Esophagus muscularis mucosa (tissue), 4 donors: ENCODE measurements around the gene IGFBP4. TPM values are rescaled to one million over a fixed set of nuclear protein-coding genes. Genes with fewer than 3 reads are reported as not detected.
A peak's percentile ranks its signal among the peaks of the same experiment; 100 is the strongest.

Source experiments
- DNase-seq: peaks from one replicate; pipeline ENCODE4 v3.0.0-alpha.2; 2017; ENCODE audit errors: extremely low spot score
- H3K27ac ChIP-seq, 4 donors: fragments of 200-600 bp; sonication (generic); replicated peaks in 1 of 4; 1 replicate in 3 of 4; 2 replicates in 1 of 4; pipeline ENCODE4 v1.5.1; 2016 to 2019; ENCODE audit warnings: mild to moderate bottlenecking in 1 of 4
- H3K27me3 ChIP-seq, 4 donors: fragments of 200-600 bp; sonication (generic); one replicate each; pipeline versions ENCODE4 v1.5.1 to v1.6.0; 2016 to 2019
- H3K36me3 ChIP-seq, 4 donors: fragments of 200-600 bp; sonication (generic); one replicate each; pipeline ENCODE4 v1.5.1; 2016 to 2019
- H3K4me1 ChIP-seq, 4 donors: fragments of 200-600 bp; sonication (generic); one replicate each; pipeline ENCODE4 v1.5.1; 2016 to 2019
- H3K4me3 ChIP-seq, 4 donors: fragments of 200-600 bp; sonication (generic); 1 replicate in 2 of 4; 2 replicates in 2 of 4; pipeline ENCODE4 v1.5.1; 2016 to 2019; ENCODE audit warnings: mild to moderate bottlenecking in 4 of 4, moderate library complexity in 1 of 4
- H3K9me3 ChIP-seq, 4 donors: fragments of 200-600 bp; sonication (generic); 1 replicate in 3 of 4; 2 replicates in 1 of 4; pipeline ENCODE4 v1.5.1; 2016 to 2019
- CTCF ChIP-seq, 3 experiments: fragments of 200-600 bp in 2 of 3; fragments of 450-650 bp in 1 of 3; sonication (generic) in 2 of 3; IDR thresholded peaks; one replicate each; pipeline ENCODE4 v1.5.1; 2017 to 2019; ENCODE audit warnings: antibody characterized with exemption in 3 of 3, mild to moderate bottlenecking in 2 of 3, moderate library complexity in 1 of 3
- EP300 ChIP-seq: sonication (generic); formaldehyde crosslinking; IDR thresholded peaks from one replicate; pipeline ENCODE4 v1.6.1; 2017; ENCODE audit warnings: antibody characterized with exemption
- POLR2A ChIP-seq: fragments of 450-650 bp; IDR thresholded peaks from one replicate; pipeline ENCODE4 v1.6.1; 2017; ENCODE audit warnings: antibody characterized with exemption, moderate library complexity, mild to moderate bottlenecking, low read depth
- POLR2AphosphoS5 ChIP-seq, 2 donors: sonication (generic); formaldehyde crosslinking; IDR thresholded peaks; one replicate each; pipeline ENCODE4 v1.6.1; 2017; ENCODE audit warnings: antibody characterized with exemption in 2 of 2
- WGBS: methylation state at CpG from one replicate; pipeline ENCODE4 v1.1.5; 2018; 5-methylcytosine and 5-hydroxymethylcytosine counted together
- intact Hi-C: fragments of 100-400 bp; cut with DNase I; formaldehyde crosslinking; loops from one replicate; pipeline ENCODE4 v1.15.1; 2023
- total RNA-seq, 4 donors: library from RNA; depleted of rRNA; stranded (reverse); fragments of >200 nt; gene quantifications; one replicate each; pipeline versions ENCODE4 v1.1.0 to v1.2.1, GENCODE V29; 2016

The IGFBP4 gene
- total RNA-seq, 4 donors from 2014 or later: 258 to 444 (median 268) TPM

DNA sequence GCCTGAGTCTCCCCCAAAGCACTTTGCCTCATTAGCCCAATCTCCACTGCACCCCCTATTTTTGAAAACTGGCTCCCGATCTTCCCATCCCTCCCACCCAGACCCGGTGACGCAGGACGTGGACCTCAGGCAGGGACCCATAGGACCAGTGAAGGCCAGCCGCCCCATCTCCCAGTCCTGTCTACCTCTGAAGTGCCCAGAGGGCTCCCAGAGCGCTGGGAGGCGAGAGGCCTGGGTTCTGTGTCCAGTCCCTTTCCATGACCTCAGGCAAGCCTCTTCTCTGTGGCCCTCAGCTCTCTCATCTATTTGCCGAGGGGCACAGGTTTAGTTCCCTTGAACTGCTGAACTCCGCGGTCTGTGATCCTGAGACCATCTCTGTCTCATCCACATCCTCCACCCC, 57.5 kb downstream of the IGFBP4 start:
- no peak for DNase-seq
- H3K36me3 ChIP-seq: no peaks in the 10 kb centered on the region
- WGBS: 94% methylated on average over 10 of the region's 10 CpGs
- intact Hi-C loops: no loop called here
- no peaks in the 10 kb centered on the region for H3K27me3 ChIP-seq
- H3K4me1 ChIP-seq: peaks cover 15 to 38% (median 37%) of the 10 kb centered on the region in 4 donors
- no peak overlapping the region for H3K4me3 ChIP-seq
- peaks cover 0 to 5% (median 0%) of the 10 kb centered on the region in 4 donors for H3K9me3 ChIP-seq
- TF ChIP-seq POLR2A: no peak
- H3K27ac ChIP-seq: peak overlapping the region in 1 of 4 donors; percentile 82

GRCh38 chr17:40501499-40501911, 58.3 kb downstream of the IGFBP4 start, which contains the start of gene TNS4:
TSS of gene TNS4 (minus strand) at chr17:40501623. CDS start at chr17:40496425, 5,198 bp downstream.
- Histone ChIP-seq H3K27me3 (no peaks in the 10 kb centered on the region), H3K9me3 (peaks cover 0 to 5% (median 0%) of the 10 kb centered on the region in 4 donors), H3K36me3 (no peaks in the 10 kb centered on the region), H3K4me3 (no peak within 1 kb of the TSS), H3K4me1 (peaks cover 15 to 38% (median 37%) of the 10 kb centered on the region in 4 donors), H3K27ac (peak within 1 kb of the TSS in 1 of 4 donors; percentile 82)
- intact Hi-C loops: no loop called here
- TF ChIP-seq POLR2A (no peak), POLR2AphosphoS5 (IDR thresholded peaks at IDR 0.05) (no peak), EP300 (no peak), CTCF (IDR thresholded peaks at IDR 0.05) (no peak)
- WGBS: 92% methylated on average over 6 of the region's 7 CpGs
- no peak for DNase-seq

- Histone ChIP-seq H3K36me3 (no peaks in the 10 kb centered on the region), H3K9me3 (peaks cover 0 to 5% (median 0%) of the 10 kb centered on the region in 4 donors), H3K4me1 (peaks cover 15 to 34% (median 33%) of the 10 kb centered on the region in 4 donors), H3K4me3 (no peak overlapping the region), H3K27ac (no peak overlapping the region), H3K27me3 (no peaks in the 10 kb centered on the region)
- WGBS: no CpG with 5 or more reads among the region's 5 CpGs
- no peak for DNase-seq
- TF ChIP-seq CTCF (IDR thresholded peaks at IDR 0.05): no peak
- no peak for TF ChIP-seq EP300
- no peak for TF ChIP-seq POLR2AphosphoS5 (IDR thresholded peaks at IDR 0.05)
- TF ChIP-seq POLR2A: no peak
- intact Hi-C loops: no loop called here
Measured at GRCh38 chr17:40502716-40503115, 59.5 kb downstream of the IGFBP4 start.

- peaks cover 15 to 29% (median 29%) of the 10 kb centered on the region in 4 donors for H3K4me1 ChIP-seq
- DNase-seq: no peak
- intact Hi-C loops: no loop called here
- H3K9me3 ChIP-seq: peaks cover 0 to 5% (median 0%) of the 10 kb centered on the region in 4 donors
- H3K27ac ChIP-seq: no peak overlapping the region
- H3K4me3 ChIP-seq: no peak overlapping the region
- no peaks in the 10 kb centered on the region for H3K27me3 ChIP-seq
- 100% methylated on average over 2 of the region's 2 CpGs for WGBS
- H3K36me3 ChIP-seq: no peaks in the 10 kb centered on the region
- TF ChIP-seq EP300 (no peak), POLR2AphosphoS5 (IDR thresholded peaks at IDR 0.05) (no peak)
Measured at GRCh38 chr17:40503154-40503553, 59.9 kb downstream of the IGFBP4 start.

DNA sequence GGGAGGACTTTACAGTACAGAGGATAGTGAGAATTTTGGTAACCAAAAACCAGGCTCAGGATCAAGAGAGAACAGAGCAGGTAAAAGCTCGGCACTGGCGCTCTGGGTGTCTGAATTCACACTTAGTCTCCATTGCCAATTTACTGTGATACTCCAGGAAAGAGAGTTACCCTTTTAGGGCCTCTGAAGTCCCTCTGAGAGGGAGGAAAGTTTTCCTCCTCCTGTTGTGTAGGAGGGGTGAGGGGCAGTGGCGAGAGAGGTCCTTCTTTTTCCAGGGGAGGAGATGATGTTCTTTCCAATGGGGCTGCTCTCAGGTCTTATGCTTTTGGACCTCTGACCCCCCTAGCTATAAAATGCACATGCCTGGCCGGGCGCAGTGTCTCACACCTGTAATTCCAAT, 63.5 kb downstream of the IGFBP4 start:
- no peak overlapping the region for H3K4me3 ChIP-seq
- intact Hi-C loops: no loop called here
- no peak for TF ChIP-seq CTCF (IDR thresholded peaks at IDR 0.05)
- no peak for TF ChIP-seq POLR2AphosphoS5 (IDR thresholded peaks at IDR 0.05)
- TF ChIP-seq EP300: no peak
- no peak for TF ChIP-seq POLR2A
- no peaks in the 10 kb centered on the region for H3K36me3 ChIP-seq
- WGBS: 92% methylated on average over 5 of the region's 5 CpGs
- peaks cover 0 to 7% (median 5%) of the 10 kb centered on the region in 4 donors for H3K4me1 ChIP-seq
- DNase-seq: no peak
- H3K27me3 ChIP-seq: no peaks in the 10 kb centered on the region
- H3K9me3 ChIP-seq: peaks cover 0 to 5% (median 0%) of the 10 kb centered on the region in 4 donors
- no peak overlapping the region for H3K27ac ChIP-seq

Other genes with a start within 250 kb of the IGFBP4 start
- gene WIPF2, start 224.1 kb upstream of the IGFBP4 start, total RNA-seq: 10 to 100 TPM in 2 of 4 donors, 1 to 10 TPM in 2; 7.8 to 21.5 (median 12.1) TPM
- under 1 TPM; 0.32 to 0.83 (median 0.44) TPM for gene CDC6, start 155.6 kb upstream of the IGFBP4 start, total RNA-seq
- 10 to 100 TPM; 26.2 to 53.5 (median 52.2) TPM for gene RARA, start 134.3 kb upstream of the IGFBP4 start, total RNA-seq
- gene GJD3, start 78.7 kb upstream of the IGFBP4 start, total RNA-seq: under 1 TPM in 2 of 4 donors, not detected in 2; 0.40 to 0.50 TPM
- 1 to 10 TPM in 1 of 4 donors, under 1 TPM in 3; under 0.01 to 1.4 (median 0.30) TPM for gene TOP2A, start 25.6 kb upstream of the IGFBP4 start, total RNA-seq
- gene TNS4, start 58.2 kb downstream of the IGFBP4 start, total RNA-seq: not detected
- gene CCR7, start 122.0 kb downstream of the IGFBP4 start, total RNA-seq: under 1 TPM in 1 of 4 donors, not detected in 3; 0.33 TPM
- 100 to 1,000 TPM in 2 of 4 donors, 10 to 100 TPM in 2; 86.8 to 112 (median 102) TPM for gene SMARCE1, start 204.4 kb downstream of the IGFBP4 start, total RNA-seq
- 1 to 10 TPM in 3 of 4 donors, under 1 TPM in 1; 0.97 to 3.0 (median 2.7) TPM for gene KRT222, start 221.7 kb downstream of the IGFBP4 start, total RNA-seq